K562 (cell line): ENCODE results near the gene GMDS. TPM values are rescaled to one million over a fixed set of nuclear protein-coding genes. Genes with fewer than 3 reads are reported as not detected.

Source experiments
- ATAC-seq: fragments of 200-7000 bp; cut with Tn5 transposase; 3 replicates; pipeline ENCODE4 v1.9.1; 2020; ENCODE audit warnings: moderate library complexity
- BruUV-seq: library from RNA; stranded (reverse); fragments of 400-500 nt; replicated peaks from 2 replicates; lab custom pipeline; 2021; lab: Mats Ljungman, UMichigan
- CTCF ChIA-PET: fragments of 300-600 bp; formaldehyde crosslinking; extraction: SDS; loops from one replicate; lab custom pipeline; 2021; ENCODE audit warnings: low intra/inter-chr PET ratio; lab: Yijun Ruan, JAX
- POLR2A ChIA-PET: fragments of 300-600, 350-650 bp; sonication (Branson Sonifier 250); formaldehyde crosslinking; extraction: SDS; loops from one replicate; lab custom pipeline; 2021; ENCODE audit warnings: antibody characterized with exemption, inconsistent platforms; lab: Yijun Ruan, JAX
- DNase-seq, 4 experiments: peaks; one replicate each; pipeline versions ENCODE4 v3.0.0 to v3.0.0-alpha.2; 2011 to 2018; ENCODE audit warnings: low spot score in 3 of 4, mixed read lengths in 3 of 4; ENCODE audit errors: extremely low read depth in 1 of 4
- FAIRE-seq: peaks from 2 replicates; lab custom pipeline; 2011; peaks lifted over from hg19 to GRCh38; lab: Jason Lieb, UNC
- H2AFZ ChIP-seq: 2 replicates; pipeline ENCODE4 v1.6.0; 2011; ENCODE audit warnings: low read depth, low read length, control low read depth, inconsistent platforms
- H3K27ac ChIP-seq: fragments of 200-600 bp; 3 replicates; pipeline ENCODE4 v1.8.0; 2011; ENCODE audit warnings: low read depth, mild to moderate bottlenecking, control low read depth, inconsistent platforms, low read length, moderate library complexity, mixed read lengths; ENCODE audit errors: extremely low read depth
- H3K27me3 ChIP-seq, 2 experiments: fragments of 300-600 bp in 1 of 2; 2 replicates in 1 of 2; 3 replicates in 1 of 2; pipeline versions ENCODE4 v1.6.0 to v1.8.0; 2011; ENCODE audit warnings: inconsistent platforms in 2 of 2, low read length in 2 of 2, mild to moderate bottlenecking in 1 of 2, mixed read lengths in 1 of 2, moderate library complexity in 1 of 2; ENCODE audit not compliant: control insufficient read depth in 2 of 2, insufficient read depth in 2 of 2
- H3K36me3 ChIP-seq: fragments of 300-600 bp; 3 replicates; pipeline ENCODE4 v1.8.0; 2011; ENCODE audit warnings: mild to moderate bottlenecking, low read length, inconsistent platforms; ENCODE audit not compliant: control insufficient read depth, insufficient read depth
- H3K4me1 ChIP-seq, 2 experiments: fragments of 200-600 bp in 1 of 2; replicated peaks in 1 of 2; 2 replicates in 1 of 2; 3 replicates in 1 of 2; pipeline versions ENCODE4 v1.5.1 to v1.8.0; 2011; ENCODE audit warnings: inconsistent platforms in 2 of 2, low read length in 2 of 2, mild to moderate bottlenecking in 1 of 2, mixed read lengths in 1 of 2, moderate library complexity in 1 of 2; ENCODE audit not compliant: control insufficient read depth in 2 of 2, insufficient read depth in 2 of 2
- H3K4me2 ChIP-seq: 2 replicates; pipeline ENCODE4 v1.6.1; 2011; ENCODE audit warnings: low read length, control low read depth, inconsistent platforms, mixed read lengths; ENCODE audit not compliant: insufficient read depth
- H3K4me3 ChIP-seq: fragments of 200-600 bp; sonication (generic), shearing (Covaris generic); 2 replicates; pipeline ENCODE4 v1.5.1; 2016; ENCODE audit warnings: control low read depth, inconsistent platforms
- H3K79me2 ChIP-seq: fragments of 200-600 bp; 3 replicates; pipeline ENCODE4 v1.8.0; 2011; ENCODE audit warnings: low read length, inconsistent platforms; ENCODE audit not compliant: control insufficient read depth, insufficient read depth
- H3K9ac ChIP-seq, 2 experiments: 2 replicates each; pipeline versions ENCODE4 v1.6.0 to v1.6.1; 2011; ENCODE audit warnings: low read depth in 2 of 2, low read length in 2 of 2, control low read depth in 1 of 2, inconsistent platforms in 1 of 2, mild to moderate bottlenecking in 1 of 2, mixed read lengths in 1 of 2; ENCODE audit not compliant: insufficient read depth in 1 of 2
- H3K9me1 ChIP-seq: one replicate; pipeline ENCODE4 v1.6.0; 2011; ENCODE audit warnings: inconsistent platforms, mild to moderate bottlenecking, low read length, moderate library complexity; ENCODE audit not compliant: control insufficient read depth, insufficient read depth
- H3K9me3 ChIP-seq: replicated peaks from 2 replicates; pipeline ENCODE4 v1.5.1; 2011; ENCODE audit warnings: low read depth, low read length, inconsistent platforms; ENCODE audit not compliant: control insufficient read depth, insufficient read depth
- H4K20me1 ChIP-seq: replicated peaks from 2 replicates; pipeline ENCODE4 v1.6.1; 2011; ENCODE audit warnings: low read length, inconsistent platforms, mixed read lengths; ENCODE audit not compliant: control insufficient read depth, insufficient read depth
- KDM1A ChIP-seq, 2 experiments: fragments of 450-650 bp; IDR thresholded peaks; 2 replicates each; pipeline ENCODE4 v1.6.1; 2016; ENCODE audit warnings: mild to moderate bottlenecking in 2 of 2
- NCOR1 ChIP-seq: fragments of 450-650 bp; IDR thresholded peaks from 2 replicates; pipeline ENCODE4 v1.6.1; 2016; ENCODE audit warnings: mild to moderate bottlenecking, moderate library complexity
- NFE2L1 ChIP-seq: fragments of 450-650 bp; IDR thresholded peaks from 2 replicates; pipeline ENCODE4 v1.6.1; 2016; ENCODE audit warnings: missing genetic modification characterization, low read depth, mild to moderate bottlenecking, missing compliant biosample characterization, moderate library complexity, borderline replicate concordance
- NR2C1 ChIP-seq, 2 experiments: fragments of 450-650 bp; IDR thresholded peaks; 2 replicates each; pipeline ENCODE4 v1.6.1; 2017; ENCODE audit warnings: mild to moderate bottlenecking in 2 of 2, antibody characterized with exemption in 1 of 2, inconsistent platforms in 1 of 2, missing compliant biosample characterization in 1 of 2, missing genetic modification characterization in 1 of 2
- NR2F6 ChIP-seq: fragments of 450-650 bp; formaldehyde crosslinking; IDR thresholded peaks from 2 replicates; pipeline ENCODE4 v1.4.0; 2020; ENCODE audit warnings: mild to moderate bottlenecking
- SLC30A9 ChIP-seq: fragments of 250-450 bp; sonication (Bioruptor Pico); IDR thresholded peaks from 2 replicates; pipeline ENCODE4 v1.8.0; 2022; ENCODE audit warnings: mild to moderate bottlenecking, moderate library complexity
- TSHZ1 ChIP-seq: fragments of 250-450 bp; sonication (Bioruptor Pico); IDR thresholded peaks from 2 replicates; pipeline ENCODE4 v1.4.0; 2020; ENCODE audit warnings: mild to moderate bottlenecking, moderate library complexity
- ZNF316 ChIP-seq: fragments of 450-650 bp; IDR thresholded peaks from 2 replicates; pipeline ENCODE4 v1.6.1; 2016
- ZNF431 ChIP-seq: sonication (generic); formaldehyde crosslinking; IDR thresholded peaks from 2 replicates; pipeline ENCODE4 v1.8.0; 2022; ENCODE audit warnings: mild to moderate bottlenecking, missing genetic modification reagents
- WGBS: fragments of 100-300 bp; shearing (Covaris generic); methylation state at CpG from one replicate; pipeline ENCODE4 v1.1.6; 2016; ENCODE audit warnings: low coverage, mixed read lengths; ENCODE audit not compliant: insufficient coverage; ENCODE audit errors: missing lambda C conversion rate; 5-methylcytosine and 5-hydroxymethylcytosine counted together
- in situ Hi-C: fragments of 300-500 bp; cut with MboI; formaldehyde crosslinking; loops from 4 replicates; pipeline ENCODE4 v1.15.0; 2018; ENCODE audit warnings: inconsistent platforms, mixed read lengths
- intact Hi-C: fragments of 100-400 bp; cut with micrococcal nuclease; formaldehyde crosslinking; loops from 2 replicates; pipeline ENCODE4 v1.14.2; 2022
- polyA plus RNA-seq, 8 experiments: library from polyadenylated mRNA; depleted of rRNA in 4 of 8; stranded (reverse) in 5 of 8; unstranded in 3 of 8; fragments of >200 nt; fragmentation: Nextera tagmentation in 2 of 8; fragmentation: Illumina TruSeq in 1 of 8; extraction: Ambion mirVana in 2 of 8; extraction: Trizol in 1 of 8; gene quantifications; 2 replicates each; pipeline versions ENCODE4 v1.2.1 to v1.2.3, GENCODE V29; 2011 to 2014; ENCODE audit warnings: inconsistent platforms in 1 of 8, missing spikeins in 1 of 8
- total RNA-seq, 7 experiments: library from RNA; depleted of rRNA in 6 of 7; stranded (reverse); fragments of >200 nt in 6 of 7; fragmentation: Illumina TruSeq in 2 of 7; extraction: Trizol in 2 of 7; gene quantifications; 2 replicates each; pipeline versions ENCODE4 v1.2.1 to v1.2.3, GENCODE V29; 2011 to 2021; ENCODE audit warnings: low replicate concordance in 1 of 7
- TF ChIP-seq, protein P1 (sequence below): sonication (generic); formaldehyde crosslinking; IDR thresholded peaks from 2 replicates; pipeline ENCODE4 v1.8.1; 2022; ENCODE audit warnings: missing genetic modification reagents

Gene GMDS
- total and polyA plus RNA-seq, 9 of the 15 experiments (the other 6 are each of a cell fraction or from before 2014, with no cell fraction given), result 0.48 to 31.8 (median 13.4) TPM

DNA sequence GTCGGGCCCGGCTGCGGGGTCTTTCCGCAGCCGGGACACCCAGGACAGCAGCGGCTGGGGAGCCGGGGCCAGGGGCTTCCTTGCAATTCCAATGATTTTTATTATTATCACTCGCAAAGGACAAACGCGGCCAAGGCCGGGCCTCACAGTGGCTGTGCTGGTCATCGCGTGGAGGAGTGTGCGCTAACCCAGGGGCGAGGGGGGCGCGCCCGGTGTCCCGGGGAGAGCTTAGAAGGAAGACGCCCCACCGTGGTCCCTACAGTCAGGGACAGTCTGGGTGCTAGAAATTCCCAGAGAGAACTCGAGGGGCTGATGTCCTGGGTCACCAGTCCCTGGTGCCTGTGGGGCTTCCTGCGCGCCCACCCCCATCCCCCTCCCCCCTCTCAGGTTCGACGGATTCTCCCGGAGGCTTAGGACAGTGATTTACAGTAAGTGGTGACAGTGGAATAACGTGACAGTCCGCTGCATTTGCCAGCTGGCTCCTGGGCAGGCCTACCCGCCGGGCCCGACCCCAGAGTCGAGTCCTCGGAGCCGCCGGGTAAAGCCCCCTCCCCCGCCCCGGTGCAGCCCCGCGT lies 626.2 kb downstream of the GMDS start:
- Histone ChIP-seq H3K27ac (no peak overlapping the region), H4K20me1 (no peaks in the 10 kb centered on the region; the same call in 1 of the 2 replicates), H3K27me3 (peaks cover 32 to 81% of the 10 kb centered on the region in 2 experiments; a peak in 3 of 5 replicates), H3K9ac (no peak overlapping the region), H3K9me1 (no peaks in the 10 kb centered on the region), H2AFZ (no peak overlapping the region), H3K9me3 (no peaks in the 10 kb centered on the region), H3K4me3 (no peak overlapping the region), H3K36me3 (no peaks in the 10 kb centered on the region), H3K79me2 (no peaks in the 10 kb centered on the region), H3K4me1 (peaks cover 0 to 12% of the 10 kb centered on the region in 2 experiments; a peak in 1 of 5 replicates), H3K4me2 (no peak overlapping the region)
- TF ChIP-seq NFE2L1 (tag) (no peak), KDM1A (IDR thresholded peaks at IDR 0.05) (peak in 1 of 2 experiments; percentile 18; a peak in 1 of 4 replicates)
- no peak for ATAC-seq
- in situ Hi-C loops, result no loop called here
- 29% methylated on average over 28 of the region's 40 CpGs for WGBS
- FAIRE-seq, result no peak
- ChIA-PET CTCF (no interaction called here), POLR2A (no interaction called here)
- no TSS peak for BruUV-seq
- intact Hi-C loops, result no loop called here
- DNase-seq, result no peak

GRCh38 chr6:1618311-1619097 lies 626.9 kb downstream of the GMDS start:
- H3K79me2 ChIP-seq, result no peaks in the 10 kb centered on the region
- H3K9me3 ChIP-seq, result no peaks in the 10 kb centered on the region
- H3K9ac ChIP-seq, result no peak overlapping the region
- FAIRE-seq, result no peak
- H3K27ac ChIP-seq, result no peak overlapping the region
- in situ Hi-C loops, result no loop called here
- ATAC-seq, result no peak
- CTCF ChIA-PET, result no interaction called here
- BruUV-seq, result no TSS peak
- H3K27me3 ChIP-seq, result peaks cover 33 to 83% of the 10 kb centered on the region in 2 experiments; a peak in 3 of 5 replicates
- H4K20me1 ChIP-seq, result no peaks in the 10 kb centered on the region; the same call in 1 of the 2 replicates
- no peak overlapping the region for H3K4me3 ChIP-seq
- 18% methylated on average over 31 of the region's 31 CpGs for WGBS
- no peaks in the 10 kb centered on the region for H3K9me1 ChIP-seq
- intact Hi-C loops, result no loop called here
- peaks cover 0 to 13% of the 10 kb centered on the region in 2 experiments; a peak in 1 of 5 replicates for H3K4me1 ChIP-seq
- DNase-seq, result no peak
- H2AFZ ChIP-seq, result no peak overlapping the region
- no peak overlapping the region for H3K4me2 ChIP-seq
- POLR2A ChIA-PET, result no interaction called here
- no peaks in the 10 kb centered on the region for H3K36me3 ChIP-seq
- no peak for TF ChIP-seq ZNF316
- TF ChIP-seq, protein P1, sequence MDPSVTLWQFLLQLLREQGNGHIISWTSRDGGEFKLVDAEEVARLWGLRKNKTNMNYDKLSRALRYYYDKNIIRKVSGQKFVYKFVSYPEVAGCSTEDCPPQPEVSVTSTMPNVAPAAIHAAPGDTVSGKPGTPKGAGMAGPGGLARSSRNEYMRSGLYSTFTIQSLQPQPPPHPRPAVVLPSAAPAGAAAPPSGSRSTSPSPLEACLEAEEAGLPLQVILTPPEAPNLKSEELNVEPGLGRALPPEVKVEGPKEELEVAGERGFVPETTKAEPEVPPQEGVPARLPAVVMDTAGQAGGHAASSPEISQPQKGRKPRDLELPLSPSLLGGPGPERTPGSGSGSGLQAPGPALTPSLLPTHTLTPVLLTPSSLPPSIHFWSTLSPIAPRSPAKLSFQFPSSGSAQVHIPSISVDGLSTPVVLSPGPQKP (CRISPR knock-in tag), result no peak
- no peak for TF ChIP-seq NCOR1
- TF ChIP-seq TSHZ1, result no peak
- no peak for TF ChIP-seq NR2F6 (CRISPR knock-in tag)
- no peak for TF ChIP-seq SLC30A9
- no peak for TF ChIP-seq ZNF431
- no peak for TF ChIP-seq NR2C1 (IDR thresholded peaks at IDR 0.05)
- no peak for TF ChIP-seq NR2C1 (tag; IDR thresholded peaks at IDR 0.05)
